ENCODE measurements around the gene USP10.

DNA sequence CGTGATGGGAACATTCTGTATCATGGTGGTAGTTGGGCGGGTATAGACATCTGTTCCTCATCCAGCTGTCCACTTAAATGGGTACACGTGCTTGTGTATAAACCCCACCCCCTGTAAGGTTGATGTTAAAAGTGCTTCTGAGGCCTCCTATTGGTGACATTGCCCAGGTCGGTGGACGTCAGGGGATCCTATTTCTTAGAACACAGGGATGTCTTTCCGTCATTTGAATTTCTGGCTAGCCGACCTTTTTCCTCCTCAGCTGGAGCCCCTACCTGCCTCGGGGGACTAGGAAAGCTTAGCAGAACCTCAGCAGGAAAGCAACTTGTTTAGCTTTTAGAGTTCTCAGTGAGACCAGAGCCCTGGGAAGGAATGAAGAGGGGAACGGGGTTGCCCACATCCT is 103.3 kb downstream of the USP10 start:
- TF ChIP-seq POLR2A (IDR thresholded peaks at IDR 0.05): no peak
- TF ChIP-seq, protein P1, sequence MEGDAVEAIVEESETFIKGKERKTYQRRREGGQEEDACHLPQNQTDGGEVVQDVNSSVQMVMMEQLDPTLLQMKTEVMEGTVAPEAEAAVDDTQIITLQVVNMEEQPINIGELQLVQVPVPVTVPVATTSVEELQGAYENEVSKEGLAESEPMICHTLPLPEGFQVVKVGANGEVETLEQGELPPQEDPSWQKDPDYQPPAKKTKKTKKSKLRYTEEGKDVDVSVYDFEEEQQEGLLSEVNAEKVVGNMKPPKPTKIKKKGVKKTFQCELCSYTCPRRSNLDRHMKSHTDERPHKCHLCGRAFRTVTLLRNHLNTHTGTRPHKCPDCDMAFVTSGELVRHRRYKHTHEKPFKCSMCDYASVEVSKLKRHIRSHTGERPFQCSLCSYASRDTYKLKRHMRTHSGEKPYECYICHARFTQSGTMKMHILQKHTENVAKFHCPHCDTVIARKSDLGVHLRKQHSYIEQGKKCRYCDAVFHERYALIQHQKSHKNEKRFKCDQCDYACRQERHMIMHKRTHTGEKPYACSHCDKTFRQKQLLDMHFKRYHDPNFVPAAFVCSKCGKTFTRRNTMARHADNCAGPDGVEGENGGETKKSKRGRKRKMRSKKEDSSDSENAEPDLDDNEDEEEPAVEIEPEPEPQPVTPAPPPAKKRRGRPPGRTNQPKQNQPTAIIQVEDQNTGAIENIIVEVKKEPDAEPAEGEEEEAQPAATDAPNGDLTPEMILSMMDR (IDR thresholded peaks at IDR 0.05): no peak
